DOHH2 (cell line): Measurements from ENCODE around the gene CLHC1.

ENCODE experiments used
- H3F3A ChIP-seq: fragments of 200-600 bp; sonication (generic), shearing (Covaris generic); 2 replicates; pipeline ENCODE4 v1.6.0; 2016; ENCODE audit warnings: antibody characterized with exemption, mild to moderate bottlenecking; ENCODE audit not compliant: control insufficient read depth, insufficient read depth
- H3K27ac ChIP-seq: fragments of 200-600 bp; sonication (generic); 2 replicates; pipeline ENCODE4 v1.5.1; 2014; ENCODE audit warnings: low read depth, mild to moderate bottlenecking, low read length, moderate library complexity
- H3K27me3 ChIP-seq: fragments of 200-600 bp; sonication (generic); 2 replicates; pipeline ENCODE4 v1.6.1; 2014; ENCODE audit warnings: mild to moderate bottlenecking, low read length, mixed read lengths; ENCODE audit not compliant: control insufficient read depth
- H3K36me3 ChIP-seq: fragments of 200-600 bp; sonication (generic); 2 replicates; pipeline ENCODE4 v1.6.1; 2014; ENCODE audit warnings: mild to moderate bottlenecking, low read length, moderate library complexity, mixed read lengths; ENCODE audit not compliant: control insufficient read depth
- H3K4me1 ChIP-seq: fragments of 200-600 bp; sonication (generic); 2 replicates; pipeline ENCODE4 v1.6.1; 2014; ENCODE audit warnings: mild to moderate bottlenecking, low read length, mixed read lengths; ENCODE audit not compliant: control insufficient read depth
- H3K4me2 ChIP-seq: fragments of 200-600 bp; sonication (generic); 2 replicates; pipeline ENCODE4 v1.6.0; 2014; ENCODE audit warnings: mild to moderate bottlenecking, low read length, moderate library complexity
- H3K4me3 ChIP-seq: fragments of 200-600 bp; sonication (generic); 2 replicates; pipeline ENCODE4 v1.5.1; 2014; ENCODE audit warnings: mild to moderate bottlenecking, low read length, mixed read lengths
- H3K79me2 ChIP-seq: fragments of 200-600 bp; sonication (generic); 2 replicates; pipeline ENCODE4 v1.6.1; 2014; ENCODE audit warnings: mild to moderate bottlenecking, low read length, mixed read lengths; ENCODE audit not compliant: control insufficient read depth
- H3K9me2 ChIP-seq: fragments of 200-600 bp; sonication (generic); replicated peaks from 2 replicates; pipeline ENCODE4 v1.6.1; 2014; ENCODE audit warnings: mild to moderate bottlenecking, low read length, mixed read lengths; ENCODE audit not compliant: control insufficient read depth
- H3K9me3 ChIP-seq: fragments of 200-600 bp; sonication (generic); 2 replicates; pipeline ENCODE4 v1.6.1; 2014; ENCODE audit warnings: antibody characterized with exemption, low read length, mixed read lengths; ENCODE audit not compliant: control insufficient read depth, insufficient read depth
- H4K20me1 ChIP-seq: fragments of 200-600 bp; sonication (generic); 2 replicates; pipeline ENCODE4 v1.6.0; 2014; ENCODE audit warnings: low read depth, mild to moderate bottlenecking, antibody characterized with exemption, low read length, moderate library complexity; ENCODE audit not compliant: control insufficient read depth, insufficient read depth
- CTCF ChIP-seq: fragments of 200-600 bp; sonication (generic); IDR thresholded peaks from one replicate; pipeline ENCODE4 v1.5.1; 2014; ENCODE audit warnings: antibody characterized with exemption, mild to moderate bottlenecking, low read depth, low read length; ENCODE audit not compliant: poor library complexity, severe bottlenecking
- EZH2phosphoT487 ChIP-seq: fragments of 200-600 bp; sonication (generic); IDR thresholded peaks from 2 replicates; pipeline ENCODE4 v1.6.1; 2017; ENCODE audit warnings: borderline replicate concordance, mild to moderate bottlenecking, antibody characterized with exemption, low read length, moderate library complexity, mixed read lengths

Gene CLHC1

GRCh38 chr2:55140316-55141219 is 91.5 kb downstream of the CLHC1 start:
- Histone ChIP-seq H3K4me2 (no peak overlapping the region), H3K27me3 (no peaks in the 10 kb centered on the region)

GRCh38 chr2:55139305-55139704 is 92.8 kb downstream of the CLHC1 start:
- H4K20me1 ChIP-seq = no peaks in the 10 kb centered on the region
- peaks cover 16% of the 10 kb centered on the region for H3K4me1 ChIP-seq
- H3K4me3 ChIP-seq = no peak overlapping the region

More at GRCh38 chr2:55140316-55141219, 91.5 kb downstream of the CLHC1 start:
- H3F3A ChIP-seq = no peaks in the 10 kb centered on the region
- H3K4me1 ChIP-seq = peaks cover 11% of the 10 kb centered on the region
- no peaks in the 10 kb centered on the region; the same call in 1 of the 2 replicates for H3K9me2 ChIP-seq
- no peaks in the 10 kb centered on the region for H3K36me3 ChIP-seq
- H3K79me2 ChIP-seq = no peaks in the 10 kb centered on the region
- H3K4me3 ChIP-seq = no peak overlapping the region
- TF ChIP-seq EZH2phosphoT487 (no peak), CTCF (no peak)
- H3K9me3 ChIP-seq = no peaks in the 10 kb centered on the region
- H3K27ac ChIP-seq = no peak overlapping the region
- H4K20me1 ChIP-seq = no peaks in the 10 kb centered on the region

GRCh38 chr2:55138882-55139229 is 93.2 kb downstream of the CLHC1 start:
- Histone ChIP-seq H3K4me3 (no peak overlapping the region), H4K20me1 (no peaks in the 10 kb centered on the region), H3K79me2 (no peaks in the 10 kb centered on the region), H3K9me2 (no peaks in the 10 kb centered on the region; the same call in 1 of the 2 replicates), H3F3A (no peaks in the 10 kb centered on the region), H3K36me3 (no peaks in the 10 kb centered on the region), H3K9me3 (no peaks in the 10 kb centered on the region), H3K4me2 (no peak overlapping the region), H3K4me1 (peaks cover 21% of the 10 kb centered on the region), H3K27ac (no peak overlapping the region), H3K27me3 (no peaks in the 10 kb centered on the region)
- TF ChIP-seq CTCF (no peak), EZH2phosphoT487 (no peak)

More at GRCh38 chr2:55139305-55139704, 92.8 kb downstream of the CLHC1 start:
- TF ChIP-seq EZH2phosphoT487 (no peak), CTCF (no peak)
- Histone ChIP-seq H3F3A (no peaks in the 10 kb centered on the region), H3K36me3 (no peaks in the 10 kb centered on the region), H3K27me3 (no peaks in the 10 kb centered on the region), H3K4me2 (no peak overlapping the region), H3K9me2 (no peaks in the 10 kb centered on the region; the same call in 1 of the 2 replicates), H3K9me3 (no peaks in the 10 kb centered on the region), H3K79me2 (no peaks in the 10 kb centered on the region), H3K27ac (no peak overlapping the region)
